CD4-positive, alpha-beta T cell (primary cell): ENCODE data around the gene IFFO2. TPM values are rescaled to one million over a fixed set of nuclear protein-coding genes. Genes with fewer than 3 reads are reported as not detected.

Experiments used
- ATAC-seq: fragments of 200-7000 bp; cut with Tn5 transposase; one replicate; pipeline ENCODE4 v1.10.0; 2022; ENCODE audit warnings: mild to moderate bottlenecking; ENCODE audit not compliant: poor library complexity
- CTCF ChIA-PET: fragments of 350-600 bp; sonication (Branson Sonifier 250); formaldehyde crosslinking; loops from one replicate; lab custom pipeline; 2021; ENCODE audit warnings: antibody characterized with exemption, inconsistent platforms; lab: Charles Lee
- POLR2A ChIA-PET: fragments of 350-600 bp; sonication (Branson Sonifier 250); formaldehyde crosslinking; loops from one replicate; lab custom pipeline; 2021; ENCODE audit warnings: antibody characterized with exemption, inconsistent platforms; lab: Charles Lee
- DNase-seq, 14 experiments: peaks; one replicate each; pipeline ENCODE4 v3.0.0-alpha.2; 2013 to 2020; ENCODE audit warnings: mixed read lengths in 2 of 14
- H3K27ac ChIP-seq, 2 donors: one replicate each; pipeline versions ENCODE4 v1.5.1 to v1.7.0; 2013; ENCODE audit warnings: low read length in 2 of 2, low read depth in 1 of 2, mild to moderate bottlenecking in 1 of 2
- H3K27me3 ChIP-seq, 2 experiments: 1 replicate in 1 of 2; 2 replicates in 1 of 2; pipeline versions ENCODE4 v1.6.1 to v1.7.0; 2013; ENCODE audit warnings: low read length in 2 of 2, control low read depth in 1 of 2, mild to moderate bottlenecking in 1 of 2, moderate library complexity in 1 of 2; ENCODE audit not compliant: insufficient read depth in 2 of 2, control insufficient read depth in 1 of 2
- H3K36me3 ChIP-seq: one replicate; pipeline ENCODE4 v1.6.1; 2013; ENCODE audit warnings: low read length, control low read depth; ENCODE audit not compliant: insufficient read depth
- H3K4me1 ChIP-seq: one replicate; pipeline ENCODE4 v1.6.1; 2013; ENCODE audit warnings: low read length, control low read depth; ENCODE audit not compliant: insufficient read depth
- H3K4me3 ChIP-seq: one replicate; pipeline ENCODE4 v1.5.1; 2013; ENCODE audit warnings: mild to moderate bottlenecking, low read length, moderate library complexity
- H3K9me3 ChIP-seq, 2 experiments: 1 replicate in 1 of 2; 2 replicates in 1 of 2; pipeline versions ENCODE4 v1.6.1 to v1.7.0; 2013; ENCODE audit warnings: low read length in 2 of 2, mild to moderate bottlenecking in 2 of 2, control low read depth in 1 of 2, moderate library complexity in 1 of 2; ENCODE audit not compliant: control insufficient read depth in 1 of 2, insufficient read depth in 1 of 2
- H3K27ac Mint-ChIP-seq: one replicate; pipeline ENCODE4 v1.8.0; 2020; ENCODE audit warnings: mixed read lengths
- H3K27me3 Mint-ChIP-seq: one replicate; pipeline ENCODE4 v1.8.0; 2021; ENCODE audit warnings: mixed read lengths
- H3K36me3 Mint-ChIP-seq: one replicate; pipeline ENCODE4 v1.8.0; 2021; ENCODE audit warnings: low read depth, mixed read lengths
- H3K4me1 Mint-ChIP-seq: one replicate; pipeline ENCODE4 v1.8.0; 2021; ENCODE audit warnings: low read depth, mixed read lengths
- H3K4me3 Mint-ChIP-seq: one replicate; pipeline ENCODE4 v1.8.0; 2020; ENCODE audit warnings: mild to moderate bottlenecking, mixed read lengths
- H3K9me3 Mint-ChIP-seq: one replicate; pipeline ENCODE4 v1.8.0; 2020; ENCODE audit warnings: mixed read lengths
- intact Hi-C, 2 experiments: fragments of 100-400 bp; cut with DNase I in 1 of 2; cut with micrococcal nuclease in 1 of 2; formaldehyde crosslinking; loops; one replicate each; pipeline versions ENCODE4 v1.15.1 to v1.9.0; 2023 to 2025; cut with DNase I, micrococcal nuclease
- total RNA-seq, 174 experiments: library from RNA in 2 of 174; stranded (reverse) in 2 of 174; gene quantifications; one replicate each; pipeline ENCODE4 v1.2.3 and lab custom pipeline; 2021 to 2026
- TF ChIP-seq, protein P1 (sequence below): fragments of 200-600 bp; IDR thresholded peaks from one replicate; pipeline ENCODE4 v1.8.0; 2022; ENCODE audit warnings: antibody characterized with exemption, mild to moderate bottlenecking

IFFO2 gene
- total RNA-seq, 2 experiments from 2014 or later: 106 to 112 TPM

DNA sequence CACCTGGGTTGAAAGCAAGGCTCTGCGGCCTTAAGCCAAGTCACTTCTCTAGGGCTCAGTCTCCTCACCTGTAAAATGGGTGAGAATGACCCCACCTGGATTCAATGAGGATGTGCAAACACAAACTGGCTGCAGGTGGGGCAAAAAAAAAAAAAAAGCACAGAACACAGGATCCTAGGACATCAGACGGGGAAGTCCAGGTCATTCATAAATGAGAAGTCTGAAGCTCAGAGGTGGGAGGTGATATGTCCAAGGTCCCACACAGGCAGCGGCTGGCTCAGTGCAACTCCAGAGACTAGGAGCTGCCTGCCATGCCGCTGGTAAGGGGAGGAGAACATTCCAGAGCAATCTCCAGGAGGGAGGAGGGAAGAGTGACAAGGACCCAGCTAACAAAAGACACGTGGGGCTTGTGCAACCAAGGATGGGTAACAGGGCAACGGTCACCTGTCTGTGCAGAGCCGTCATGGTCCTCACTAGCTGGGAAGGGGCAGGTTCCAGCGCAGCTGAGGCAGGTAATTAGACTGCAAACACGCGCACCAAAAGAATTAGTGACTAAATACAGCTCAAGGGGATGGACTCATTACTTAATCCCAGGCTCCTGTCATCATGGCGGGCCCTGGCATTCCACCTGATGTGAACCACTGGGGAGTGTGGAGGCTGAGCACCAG lies 19.5 kb downstream of the IFFO2 start:
- no peaks in the 10 kb centered on the region for H3K27me3 ChIP-seq
- H3K27me3 Mint-ChIP-seq: no peaks in the 10 kb centered on the region
- ATAC-seq (no peak), DNase-seq (no peak)
- no peak overlapping the region for H3K4me3 Mint-ChIP-seq
- H3K27ac ChIP-seq: no peak overlapping the region
- CTCF ChIA-PET: interaction anchor here (0.6 kb wide), 1 partner anchor 302 kb away, joined by 3 read pairs; no protein-coding TSS in a partner anchor
- H3K9me3 ChIP-seq: no peaks in the 10 kb centered on the region
- TF ChIP-seq, protein P1, sequence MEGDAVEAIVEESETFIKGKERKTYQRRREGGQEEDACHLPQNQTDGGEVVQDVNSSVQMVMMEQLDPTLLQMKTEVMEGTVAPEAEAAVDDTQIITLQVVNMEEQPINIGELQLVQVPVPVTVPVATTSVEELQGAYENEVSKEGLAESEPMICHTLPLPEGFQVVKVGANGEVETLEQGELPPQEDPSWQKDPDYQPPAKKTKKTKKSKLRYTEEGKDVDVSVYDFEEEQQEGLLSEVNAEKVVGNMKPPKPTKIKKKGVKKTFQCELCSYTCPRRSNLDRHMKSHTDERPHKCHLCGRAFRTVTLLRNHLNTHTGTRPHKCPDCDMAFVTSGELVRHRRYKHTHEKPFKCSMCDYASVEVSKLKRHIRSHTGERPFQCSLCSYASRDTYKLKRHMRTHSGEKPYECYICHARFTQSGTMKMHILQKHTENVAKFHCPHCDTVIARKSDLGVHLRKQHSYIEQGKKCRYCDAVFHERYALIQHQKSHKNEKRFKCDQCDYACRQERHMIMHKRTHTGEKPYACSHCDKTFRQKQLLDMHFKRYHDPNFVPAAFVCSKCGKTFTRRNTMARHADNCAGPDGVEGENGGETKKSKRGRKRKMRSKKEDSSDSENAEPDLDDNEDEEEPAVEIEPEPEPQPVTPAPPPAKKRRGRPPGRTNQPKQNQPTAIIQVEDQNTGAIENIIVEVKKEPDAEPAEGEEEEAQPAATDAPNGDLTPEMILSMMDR: no peak
- H3K27ac Mint-ChIP-seq: peak overlapping the region; percentile 65
- intact Hi-C loops: no loop called here
- H3K36me3 Mint-ChIP-seq: peaks cover 4% of the 10 kb centered on the region
- no peak overlapping the region for H3K4me3 ChIP-seq
- H3K4me1 ChIP-seq: peaks cover 98% of the 10 kb centered on the region
- POLR2A ChIA-PET: interaction anchor here (2.8 kb wide), 2 partner anchors 10 to 13 kb away, joined by 7 to 10 read pairs; no protein-coding TSS in a partner anchor
- peaks cover 80% of the 10 kb centered on the region for H3K4me1 Mint-ChIP-seq
- H3K36me3 ChIP-seq: no peaks in the 10 kb centered on the region
- H3K9me3 Mint-ChIP-seq: no peaks in the 10 kb centered on the region

DNA sequence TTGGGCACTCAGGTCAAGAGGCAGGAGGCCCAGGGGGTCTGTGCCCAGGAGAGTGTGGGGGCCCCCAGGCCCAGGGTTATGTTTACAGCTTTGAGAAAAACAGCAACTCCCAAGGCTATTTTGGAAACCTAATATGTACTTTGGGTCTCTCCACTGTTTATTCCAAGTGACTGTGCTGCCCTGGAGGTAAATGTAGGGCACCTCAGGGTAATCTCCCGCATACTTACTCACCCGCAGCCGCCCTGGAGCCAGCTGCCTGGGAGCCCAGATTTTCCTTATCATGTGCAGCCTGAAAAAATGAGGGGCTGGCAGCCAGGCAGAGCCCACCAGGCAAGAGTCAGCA lies 20.0 kb downstream of the IFFO2 start:
- H3K36me3 Mint-ChIP-seq: peaks cover 4% of the 10 kb centered on the region
- H3K4me3 Mint-ChIP-seq: no peak overlapping the region
- Histone ChIP-seq H3K36me3 (no peaks in the 10 kb centered on the region), H3K4me1 (peaks cover 98% of the 10 kb centered on the region), H3K4me3 (no peak overlapping the region), H3K9me3 (no peaks in the 10 kb centered on the region), H3K27me3 (no peaks in the 10 kb centered on the region), H3K27ac (peak overlapping the region; percentile 4 to 22)
- H3K9me3 Mint-ChIP-seq: no peaks in the 10 kb centered on the region
- TF ChIP-seq, protein P1: no peak
- ATAC-seq (no peak), DNase-seq (no peak)
- peaks cover 80% of the 10 kb centered on the region for H3K4me1 Mint-ChIP-seq
- CTCF ChIA-PET: no interaction called here
- POLR2A ChIA-PET: interaction anchor here (2.8 kb wide), 1 partner anchor 12 kb away, joined by 7 read pairs; no protein-coding TSS in a partner anchor
- peak overlapping the region; percentile 65 for H3K27ac Mint-ChIP-seq
- intact Hi-C loops: no loop called here
- H3K27me3 Mint-ChIP-seq: no peaks in the 10 kb centered on the region

GRCh38 chr1:18934205-18935000 lies 22.1 kb downstream of the IFFO2 start:
- Histone ChIP-seq H3K4me3 (no peak overlapping the region), H3K4me1 (peaks cover 98% of the 10 kb centered on the region), H3K27me3 (no peaks in the 10 kb centered on the region), H3K27ac (no peak overlapping the region), H3K9me3 (no peaks in the 10 kb centered on the region), H3K36me3 (no peaks in the 10 kb centered on the region)
- peak overlapping the region; percentile 88 for H3K27ac Mint-ChIP-seq
- CTCF ChIA-PET: interaction anchor here (0.8 kb wide), 1 partner anchor 21 kb away, joined by 3 read pairs; no protein-coding TSS in a partner anchor
- H3K4me1 Mint-ChIP-seq: peaks cover 80% of the 10 kb centered on the region
- ATAC-seq: peak; percentile 71
- intact Hi-C loops: no loop called here
- POLR2A ChIA-PET: no interaction called here
- H3K9me3 Mint-ChIP-seq: no peaks in the 10 kb centered on the region
- peak in 3 of 14 experiments; percentile 45 to 77 (median 52) for DNase-seq
- no peaks in the 10 kb centered on the region for H3K27me3 Mint-ChIP-seq
- TF ChIP-seq, protein P1: no peak
- peak overlapping the region; percentile 34 for H3K4me3 Mint-ChIP-seq
- H3K36me3 Mint-ChIP-seq: peaks cover 4% of the 10 kb centered on the region
